HepG2 (cell line): ENCODE results near the gene NPC1. TPM values are rescaled to one million over a fixed set of nuclear protein-coding genes. Genes with fewer than 3 reads are reported as not detected.
A peak's percentile ranks its signal among the peaks of the same experiment; 100 is the strongest.

Source experiments
- ATAD3A ChIP-seq: sonication (generic); formaldehyde crosslinking; IDR thresholded peaks from 2 replicates; pipeline ENCODE4 v1.4.0; 2020; ENCODE audit warnings: missing genetic modification reagents
- DR1 ChIP-seq: sonication (generic); formaldehyde crosslinking; IDR thresholded peaks from 2 replicates; pipeline ENCODE4 v1.8.0; 2021; ENCODE audit warnings: mild to moderate bottlenecking, missing genetic modification reagents, inconsistent platforms
- EHMT2 ChIP-seq: fragments of 200-600 bp; sonication (generic); IDR thresholded peaks from 2 replicates; pipeline ENCODE4 v1.7.0; 2017; ENCODE audit warnings: antibody characterized with exemption, low read depth, low read length, borderline replicate concordance
- ETV5 ChIP-seq: IDR thresholded peaks from 2 replicates; pipeline ENCODE4 v1.6.1; 2018; ENCODE audit warnings: missing biosample characterization, missing genetic modification reagents, inconsistent platforms, borderline replicate concordance
- FOXJ3 ChIP-seq: sonication (generic); formaldehyde crosslinking; IDR thresholded peaks from 2 replicates; pipeline ENCODE4 v1.4.0; 2020; ENCODE audit warnings: missing genetic modification reagents, mild to moderate bottlenecking, borderline replicate concordance
- GTF2F1 ChIP-seq: fragments of 150-350 bp; IDR thresholded peaks from 2 replicates; pipeline ENCODE4 v1.6.1; 2014; ENCODE audit warnings: low read length
- MAF1 ChIP-seq: sonication (generic); formaldehyde crosslinking; IDR thresholded peaks from 2 replicates; pipeline ENCODE4 v1.5.0; 2020; ENCODE audit warnings: missing genetic modification reagents, borderline replicate concordance
- MAFG ChIP-seq: sonication (generic); formaldehyde crosslinking; IDR thresholded peaks from 2 replicates; pipeline ENCODE4 v1.5.1; 2020; ENCODE audit warnings: mild to moderate bottlenecking, missing genetic modification reagents
- MZF1 ChIP-seq: sonication (generic); formaldehyde crosslinking; IDR thresholded peaks from 2 replicates; pipeline ENCODE4 v1.8.1; 2023; ENCODE audit warnings: mild to moderate bottlenecking, missing genetic modification reagents, borderline replicate concordance
- POLR2AphosphoS2 ChIP-seq: IDR thresholded peaks from 2 replicates; pipeline ENCODE4 v1.6.1; 2011; ENCODE audit warnings: low read depth, low read length, improper control_type of control experiment
- RARG ChIP-seq: sonication (generic); formaldehyde crosslinking; IDR thresholded peaks from 2 replicates; pipeline ENCODE4 v1.4.0; 2020; ENCODE audit warnings: low read depth, mild to moderate bottlenecking, missing genetic modification reagents
- SETDB1 ChIP-seq: sonication (generic); formaldehyde crosslinking; IDR thresholded peaks from 2 replicates; pipeline ENCODE4 v1.5.1; 2020; ENCODE audit warnings: missing genetic modification reagents, mild to moderate bottlenecking, borderline replicate concordance
- STAT5B ChIP-seq: sonication (generic); formaldehyde crosslinking; IDR thresholded peaks from 2 replicates; pipeline ENCODE4 v1.4.0; 2020; ENCODE audit warnings: missing genetic modification reagents
- SYNCRIP ChIP-seq: fragments of 200-400 bp; formaldehyde crosslinking; IDR thresholded peaks from 2 replicates; pipeline ENCODE4 v1.6.1; 2018; ENCODE audit warnings: mild to moderate bottlenecking, low read depth, low read length; ENCODE audit not compliant: insufficient read depth
- TEF ChIP-seq: sonication (generic); formaldehyde crosslinking; IDR thresholded peaks from 2 replicates; pipeline ENCODE4 v1.5.0; 2020; ENCODE audit warnings: missing genetic modification reagents
- YEATS2 ChIP-seq: sonication (generic); formaldehyde crosslinking; IDR thresholded peaks from 2 replicates; pipeline ENCODE4 v1.4.0; 2020; ENCODE audit warnings: missing genetic modification reagents, borderline replicate concordance
- ZBTB38 ChIP-seq: sonication (generic); formaldehyde crosslinking; IDR thresholded peaks from 2 replicates; pipeline ENCODE4 v1.5.1; 2020; ENCODE audit warnings: mild to moderate bottlenecking, missing genetic modification reagents
- ZFX ChIP-seq: sonication (generic); formaldehyde crosslinking; IDR thresholded peaks from 2 replicates; pipeline ENCODE4 v1.4.0; 2020; ENCODE audit warnings: mild to moderate bottlenecking, low read depth, missing genetic modification reagents, moderate library complexity
- ZNF253 ChIP-seq: sonication (generic); formaldehyde crosslinking; IDR thresholded peaks from 2 replicates; pipeline ENCODE4 v1.8.0; 2022; ENCODE audit warnings: mild to moderate bottlenecking, missing genetic modification reagents, borderline replicate concordance
- ZNF501 ChIP-seq: sonication (generic); formaldehyde crosslinking; IDR thresholded peaks from 2 replicates; pipeline ENCODE4 v1.5.1; 2020; ENCODE audit warnings: mild to moderate bottlenecking, moderate library complexity, missing genetic modification reagents
- ZNF562 ChIP-seq: sonication (generic); formaldehyde crosslinking; IDR thresholded peaks from 2 replicates; pipeline ENCODE4 v1.8.0; 2022; ENCODE audit warnings: missing genetic modification reagents, borderline replicate concordance
- ZNF713 ChIP-seq: sonication (generic); formaldehyde crosslinking; IDR thresholded peaks from 2 replicates; pipeline ENCODE4 v1.4.0; 2020; ENCODE audit warnings: mild to moderate bottlenecking, missing genetic modification reagents
- ZNF737 ChIP-seq: sonication (generic); formaldehyde crosslinking; IDR thresholded peaks from 2 replicates; pipeline ENCODE4 v1.5.0; 2020; ENCODE audit warnings: missing genetic modification reagents, mild to moderate bottlenecking, borderline replicate concordance
- polyA plus RNA-seq, 8 experiments: library from polyadenylated mRNA; depleted of rRNA in 3 of 8; stranded (reverse) in 7 of 8; unstranded in 1 of 8; fragments of >200 nt; fragmentation: Illumina TruSeq in 4 of 8; extraction: Trizol in 4 of 8; gene quantifications; 2 replicates each; pipeline versions ENCODE4 v1.2.1 to v1.2.3, GENCODE V29; 2011 to 2016; ENCODE audit warnings: low read depth in 4 of 8, missing spikeins in 1 of 8, mixed read lengths in 1 of 8; ENCODE audit not compliant: insufficient read depth in 1 of 8
- total RNA-seq, 5 experiments: library from RNA; depleted of rRNA; stranded (reverse); fragments of >200 nt; fragmentation: Illumina TruSeq; extraction: Trizol; gene quantifications; 2 replicates each; pipeline ENCODE4 v1.2.3, GENCODE V29; 2016; ENCODE audit warnings: low read depth in 1 of 5
- TF ChIP-seq, protein P1 (sequence below): sonication (generic); formaldehyde crosslinking; IDR thresholded peaks from 2 replicates; pipeline ENCODE4 v1.9.0; 2022; ENCODE audit warnings: missing genetic modification reagents, mild to moderate bottlenecking, borderline replicate concordance
- TF ChIP-seq, protein P2 (sequence below): IDR thresholded peaks from 2 replicates; pipeline ENCODE4 v1.6.1; 2018; ENCODE audit warnings: missing genetic modification reagents, mild to moderate bottlenecking, missing compliant biosample characterization
- TF ChIP-seq, protein P3 (sequence below): sonication (generic); formaldehyde crosslinking; IDR thresholded peaks from 2 replicates; pipeline ENCODE4 v1.5.0; 2020; ENCODE audit warnings: missing genetic modification reagents, mild to moderate bottlenecking, borderline replicate concordance

NPC1 gene
- total and polyA plus RNA-seq, 2 of the 13 experiments (the other 11 are each of a cell fraction or from before 2014, with no cell fraction given) = 46.5 to 114 TPM

GRCh38 chr18:23556145-23556780, 30.0 kb downstream of the NPC1 start (continued):
- no peak for TF ChIP-seq SETDB1 (CRISPR knock-in tag)
- TF ChIP-seq GTF2F1 = no peak
- TF ChIP-seq EHMT2 = no peak
- TF ChIP-seq RARG = no peak
- TF ChIP-seq ZNF253 (CRISPR knock-in tag) = no peak
- TF ChIP-seq, protein P1, sequence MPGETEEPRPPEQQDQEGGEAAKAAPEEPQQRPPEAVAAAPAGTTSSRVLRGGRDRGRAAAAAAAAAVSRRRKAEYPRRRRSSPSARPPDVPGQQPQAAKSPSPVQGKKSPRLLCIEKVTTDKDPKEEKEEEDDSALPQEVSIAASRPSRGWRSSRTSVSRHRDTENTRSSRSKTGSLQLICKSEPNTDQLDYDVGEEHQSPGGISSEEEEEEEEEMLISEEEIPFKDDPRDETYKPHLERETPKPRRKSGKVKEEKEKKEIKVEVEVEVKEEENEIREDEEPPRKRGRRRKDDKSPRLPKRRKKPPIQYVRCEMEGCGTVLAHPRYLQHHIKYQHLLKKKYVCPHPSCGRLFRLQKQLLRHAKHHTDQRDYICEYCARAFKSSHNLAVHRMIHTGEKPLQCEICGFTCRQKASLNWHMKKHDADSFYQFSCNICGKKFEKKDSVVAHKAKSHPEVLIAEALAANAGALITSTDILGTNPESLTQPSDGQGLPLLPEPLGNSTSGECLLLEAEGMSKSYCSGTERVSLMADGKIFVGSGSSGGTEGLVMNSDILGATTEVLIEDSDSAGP = peak; percentile 53; the same call in 1 of the 2 replicates
- peak; percentile 99 for TF ChIP-seq ETV5 (CRISPR knock-in tag)
- no peak for TF ChIP-seq STAT5B (CRISPR knock-in tag)
- TF ChIP-seq, protein P2, sequence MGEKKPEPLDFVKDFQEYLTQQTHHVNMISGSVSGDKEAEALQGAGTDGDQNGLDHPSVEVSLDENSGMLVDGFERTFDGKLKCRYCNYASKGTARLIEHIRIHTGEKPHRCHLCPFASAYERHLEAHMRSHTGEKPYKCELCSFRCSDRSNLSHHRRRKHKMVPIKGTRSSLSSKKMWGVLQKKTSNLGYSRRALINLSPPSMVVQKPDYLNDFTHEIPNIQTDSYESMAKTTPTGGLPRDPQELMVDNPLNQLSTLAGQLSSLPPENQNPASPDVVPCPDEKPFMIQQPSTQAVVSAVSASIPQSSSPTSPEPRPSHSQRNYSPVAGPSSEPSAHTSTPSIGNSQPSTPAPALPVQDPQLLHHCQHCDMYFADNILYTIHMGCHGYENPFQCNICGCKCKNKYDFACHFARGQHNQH (CRISPR knock-in tag) = peak; percentile 88
- TF ChIP-seq ZBTB38 = peak; percentile 92
- peak; percentile 91 for TF ChIP-seq ZFX
- TF ChIP-seq ZNF737 (CRISPR knock-in tag) = no peak
- no peak for TF ChIP-seq MAF1 (CRISPR knock-in tag)
- TF ChIP-seq MAFG (CRISPR knock-in tag) = no peak
- no peak for TF ChIP-seq ZNF562 (CRISPR knock-in tag)
- peak; percentile 17; the same call in 1 of the 2 replicates for TF ChIP-seq POLR2AphosphoS2
- 0 out of 2 replicates have a peak, but pooled peaks have one; percentile 52 for TF ChIP-seq DR1 (CRISPR knock-in tag)
- TF ChIP-seq YEATS2 (CRISPR knock-in tag) = peak; percentile 79; the same call in 1 of the 2 replicates
- TF ChIP-seq, protein P3, sequence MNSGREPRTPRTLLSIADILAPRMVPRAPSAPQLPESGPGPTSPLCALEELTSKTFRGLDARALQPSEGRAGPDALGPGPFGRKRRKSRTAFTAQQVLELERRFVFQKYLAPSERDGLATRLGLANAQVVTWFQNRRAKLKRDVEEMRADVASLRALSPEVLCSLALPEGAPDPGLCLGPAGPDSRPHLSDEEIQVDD = no peak
- no peak for TF ChIP-seq SYNCRIP
- no peak for TF ChIP-seq MZF1 (CRISPR knock-in tag)
- TF ChIP-seq TEF (CRISPR knock-in tag) = no peak
- TF ChIP-seq ZNF501 = peak; percentile 93
- TF ChIP-seq FOXJ3 (CRISPR knock-in tag) = peak; percentile 90; the same call in 1 of the 2 replicates
- no peak for TF ChIP-seq ZNF713 (CRISPR knock-in tag)
- TF ChIP-seq ATAD3A (CRISPR knock-in tag) = no peak
